HepG2 (cell line): ENCODE measurements around the gene FAM131C. TPM values are rescaled to one million over a fixed set of nuclear protein-coding genes. Genes with fewer than 3 reads are reported as not detected.

Source experiments
- AHR ChIP-seq: IDR thresholded peaks from 2 replicates; pipeline ENCODE4 v1.6.1; 2018; ENCODE audit warnings: missing genetic modification reagents, missing compliant biosample characterization
- ETV5 ChIP-seq: IDR thresholded peaks from 2 replicates; pipeline ENCODE4 v1.6.1; 2018; ENCODE audit warnings: missing biosample characterization, missing genetic modification reagents, inconsistent platforms, borderline replicate concordance
- MEF2D ChIP-seq: sonication (generic); formaldehyde crosslinking; IDR thresholded peaks from 2 replicates; pipeline ENCODE4 v1.5.1; 2020; ENCODE audit warnings: mild to moderate bottlenecking, missing genetic modification reagents
- REL ChIP-seq: sonication (generic); formaldehyde crosslinking; conservative IDR thresholded peaks from 2 replicates; pipeline ENCODE4 v1.8.0; 2022; ENCODE audit warnings: mild to moderate bottlenecking, missing genetic modification reagents, moderate library complexity
- U2AF1 ChIP-seq: fragments of 200-400 bp; formaldehyde crosslinking; optimal IDR thresholded peaks from 2 replicates; pipeline ENCODE3; 2017; ENCODE audit warnings: mild to moderate bottlenecking, low read depth, low read length
- ZFX ChIP-seq: sonication (generic); formaldehyde crosslinking; IDR thresholded peaks from 2 replicates; pipeline ENCODE4 v1.4.0; 2020; ENCODE audit warnings: mild to moderate bottlenecking, low read depth, missing genetic modification reagents, moderate library complexity
- ZNF331 ChIP-seq: sonication (generic); formaldehyde crosslinking; IDR thresholded peaks from 2 replicates; pipeline ENCODE4 v1.4.0; 2020; ENCODE audit warnings: missing genetic modification reagents
- ZNF362 ChIP-seq: sonication (generic); formaldehyde crosslinking; IDR thresholded peaks from 2 replicates; pipeline ENCODE4 v1.4.0; 2020; ENCODE audit warnings: missing genetic modification reagents, mild to moderate bottlenecking, borderline replicate concordance
- ZNF501 ChIP-seq: sonication (generic); formaldehyde crosslinking; IDR thresholded peaks from 2 replicates; pipeline ENCODE4 v1.5.1; 2020; ENCODE audit warnings: mild to moderate bottlenecking, moderate library complexity, missing genetic modification reagents
- ZNF687 ChIP-seq: sonication (generic); formaldehyde crosslinking; IDR thresholded peaks from 2 replicates; pipeline ENCODE4 v1.5.1; 2020; ENCODE audit warnings: mild to moderate bottlenecking, missing genetic modification reagents, moderate library complexity
- ZNF703 ChIP-seq: sonication (generic); formaldehyde crosslinking; IDR thresholded peaks from 2 replicates; pipeline ENCODE4 v1.5.1; 2020; ENCODE audit warnings: missing genetic modification reagents, mild to moderate bottlenecking, moderate library complexity, borderline replicate concordance
- ZNF781 ChIP-seq: sonication (generic); formaldehyde crosslinking; IDR thresholded peaks from 2 replicates; pipeline ENCODE4 v1.5.1; 2020; ENCODE audit warnings: borderline replicate concordance, mild to moderate bottlenecking, missing genetic modification reagents; ENCODE audit errors: not compliant biosample characterization
- polyA plus RNA-seq, 8 experiments: library from polyadenylated mRNA; depleted of rRNA in 3 of 8; stranded (reverse) in 7 of 8; unstranded in 1 of 8; fragments of >200 nt; fragmentation: Illumina TruSeq in 4 of 8; extraction: Trizol in 4 of 8; gene quantifications; 2 replicates each; pipeline versions ENCODE4 v1.2.1 to v1.2.3, GENCODE V29; 2011 to 2016; ENCODE audit warnings: low read depth in 4 of 8, missing spikeins in 1 of 8, mixed read lengths in 1 of 8; ENCODE audit not compliant: insufficient read depth in 1 of 8
- total RNA-seq, 5 experiments: library from RNA; depleted of rRNA; stranded (reverse); fragments of >200 nt; fragmentation: Illumina TruSeq; extraction: Trizol; gene quantifications; 2 replicates each; pipeline ENCODE4 v1.2.3, GENCODE V29; 2016; ENCODE audit warnings: low read depth in 1 of 5

The FAM131C gene
- total and polyA plus RNA-seq, 2 of the 13 experiments (the other 11 are each of a cell fraction or from before 2014, with no cell fraction given): 0.07 TPM; not detected in 1

- TF ChIP-seq ETV5 (peak; percentile 12; the same call in 1 of the 2 replicates), ZFX (CRISPR knock-in tag) (no peak; the same call in 1 of the 2 replicates), ZNF703 (CRISPR knock-in tag) (no peak), REL (no peak), U2AF1 (peak; percentile 71), ZNF331 (CRISPR knock-in tag) (peak; percentile 37; the same call in 1 of the 2 replicates), ZNF501 (CRISPR knock-in tag) (peak; percentile 44; the same call in 1 of the 2 replicates), ZNF687 (CRISPR knock-in tag) (peak; percentile 53), ZNF781 (CRISPR knock-in tag) (peak; percentile 25), AHR (CRISPR knock-in tag) (0 out of 2 replicates have a peak, but pooled peaks have one; percentile 50), ZNF362 (peak; percentile 38; the same call in 1 of the 2 replicates), MEF2D (CRISPR knock-in tag) (0 out of 2 replicates have a peak, but pooled peaks have one; percentile 22)
Measured at GRCh38 chr1:16078925-16079656, 5.6 kb upstream of the FAM131C start (continued).
